ENCODE data around the gene COCH.
A peak's percentile ranks its signal among the peaks of the same experiment; 100 is the strongest.
"Not testable (repeated sequence)": the region's sequence is repeated elsewhere in the genome, so short reads cannot be mapped to it uniquely, and the experiment has no call there.

Gene COCH

GRCh38 chr14:30889244-30889594 is 14.9 kb downstream of the COCH start:
- Histone ChIP-seq H3K27ac (ENCODE audit: low read depth, low read length) (no peak overlapping the region), H2BK15ac (replicated peaks; ENCODE audit: low read depth) (no peak overlapping the region), H3K18ac (ENCODE audit: low read length) (no peak overlapping the region), H3K23ac (ENCODE audit: low read length) (no peak overlapping the region), H4K8ac (ENCODE audit: low read depth, low read length) (no peak overlapping the region), H4K5ac (ENCODE audit: low read length) (no peak overlapping the region), H3K79me2 (ENCODE audit: control insufficient read depth, insufficient read depth, low read length) (no peaks in the 10 kb centered on the region), H2AK5ac (ENCODE audit: low read length) (no peak overlapping the region), H3K56ac (ENCODE audit: low read length) (no peak overlapping the region), H3K9ac (ENCODE audit: low read length) (no peak overlapping the region), H3K4me2 (ENCODE audit: low read length) (no peak overlapping the region), H3K4me3 (ENCODE audit: low read length) (no peak overlapping the region), H3K4ac (ENCODE audit: low read depth, low read length) (no peak overlapping the region), H2BK120ac (ENCODE audit: low read depth, low read length) (no peak overlapping the region), H3K36me3 (ENCODE audit: control insufficient read depth, insufficient read depth, low read length) (peaks cover 10% of the 10 kb centered on the region), H3K27me3 (ENCODE audit: insufficient read depth, low read length, poor library complexity) (no peaks in the 10 kb centered on the region), H3K4me1 (ENCODE audit: control insufficient read depth, low read depth, low read length) (no peaks in the 10 kb centered on the region), H3K79me1 (ENCODE audit: low read length) (no peaks in the 10 kb centered on the region), H2BK5ac (ENCODE audit: low read length) (no peak overlapping the region)
- DNase-seq: no peak
- WGBS (ENCODE audit: extremely low coverage, insufficient coverage, low lambda C conversion rate): no CpG with 5 or more reads among the region's 4 CpGs

- Histone ChIP-seq H3K36me3 (ENCODE audit: control insufficient read depth, insufficient read depth, low read length) (peaks cover 1% of the 10 kb centered on the region), H2BK15ac (replicated peaks; ENCODE audit: low read depth) (no peak overlapping the region), H3K4me2 (ENCODE audit: low read length) (no peak overlapping the region), H3K79me1 (ENCODE audit: low read length) (no peaks in the 10 kb centered on the region), H3K4ac (ENCODE audit: low read depth, low read length) (no peak overlapping the region), H3K4me3 (ENCODE audit: low read length) (no peak overlapping the region), H3K56ac (ENCODE audit: low read length) (no peak overlapping the region), H3K79me2 (ENCODE audit: control insufficient read depth, insufficient read depth, low read length) (no peaks in the 10 kb centered on the region), H2BK120ac (ENCODE audit: low read depth, low read length) (no peak overlapping the region), H2AK5ac (ENCODE audit: low read length) (no peak overlapping the region), H3K4me1 (ENCODE audit: control insufficient read depth, low read depth, low read length) (no peaks in the 10 kb centered on the region), H3K23ac (ENCODE audit: low read length) (no peak overlapping the region), H4K5ac (ENCODE audit: low read length) (no peak overlapping the region), H2BK5ac (ENCODE audit: low read length) (no peak overlapping the region), H3K18ac (ENCODE audit: low read length) (no peak overlapping the region), H4K8ac (ENCODE audit: low read depth, low read length) (no peak overlapping the region), H3K27ac (ENCODE audit: low read depth, low read length) (no peak overlapping the region), H3K27me3 (ENCODE audit: insufficient read depth, low read length, poor library complexity) (no peaks in the 10 kb centered on the region), H3K9ac (ENCODE audit: low read length) (no peak overlapping the region)
- 100% methylated on average over 2 of the region's 2 CpGs for WGBS (ENCODE audit: extremely low coverage, insufficient coverage, low lambda C conversion rate)
- no peak for DNase-seq
These were observed 19.5 kb downstream of the COCH start for GRCh38 chr14:30893819-30894218.

- H3K79me2 ChIP-seq (ENCODE audit: control insufficient read depth, insufficient read depth, low read length): no peaks in the 10 kb centered on the region
- H3K27me3 ChIP-seq (ENCODE audit: insufficient read depth, low read length, poor library complexity): no peaks in the 10 kb centered on the region
- no peak overlapping the region for H3K4me2 ChIP-seq (ENCODE audit: low read length)
- no peak overlapping the region for H2BK5ac ChIP-seq (ENCODE audit: low read length)
- H3K27ac ChIP-seq (ENCODE audit: low read depth, low read length): no peak overlapping the region
- peak; percentile 26 for DNase-seq
- no peak overlapping the region for H3K9ac ChIP-seq (ENCODE audit: low read length)
- no peak overlapping the region for H3K56ac ChIP-seq (ENCODE audit: low read length)
- no peak overlapping the region for H2BK120ac ChIP-seq (ENCODE audit: low read depth, low read length)
- H3K4me3 ChIP-seq (ENCODE audit: low read length): no peak overlapping the region
- WGBS (ENCODE audit: extremely low coverage, insufficient coverage, low lambda C conversion rate): no CpG with 5 or more reads among the region's 4 CpGs
- no peak overlapping the region for H4K5ac ChIP-seq (ENCODE audit: low read length)
- H3K18ac ChIP-seq (ENCODE audit: low read length): no peak overlapping the region
- no peak overlapping the region for H3K23ac ChIP-seq (ENCODE audit: low read length)
- peaks cover 1% of the 10 kb centered on the region for H3K36me3 ChIP-seq (ENCODE audit: control insufficient read depth, insufficient read depth, low read length)
- no peak overlapping the region for H2AK5ac ChIP-seq (ENCODE audit: low read length)
- no peak overlapping the region for H3K4ac ChIP-seq (ENCODE audit: low read depth, low read length)
- H3K79me1 ChIP-seq (ENCODE audit: low read length): no peaks in the 10 kb centered on the region
- H2BK15ac ChIP-seq (replicated peaks; ENCODE audit: low read depth): no peak overlapping the region
- no peaks in the 10 kb centered on the region for H3K4me1 ChIP-seq (ENCODE audit: control insufficient read depth, low read depth, low read length)
- H4K8ac ChIP-seq (ENCODE audit: low read depth, low read length): no peak overlapping the region
These were observed 20.7 kb downstream of the COCH start for GRCh38 chr14:30894923-30895515.

- H3K23ac ChIP-seq (ENCODE audit: low read length): no peak overlapping the region
- no peak overlapping the region for H3K27ac ChIP-seq (ENCODE audit: low read depth, low read length)
- H3K18ac ChIP-seq (ENCODE audit: low read length): no peak overlapping the region
- H3K4me1 ChIP-seq (ENCODE audit: control insufficient read depth, low read depth, low read length): no peaks in the 10 kb centered on the region
- H4K8ac ChIP-seq (ENCODE audit: low read depth, low read length): no peak overlapping the region
- H4K5ac ChIP-seq (ENCODE audit: low read length): no peak overlapping the region
- no peak overlapping the region for H3K4ac ChIP-seq (ENCODE audit: low read depth, low read length)
- H3K56ac ChIP-seq (ENCODE audit: low read length): no peak overlapping the region
- no peak overlapping the region for H2BK5ac ChIP-seq (ENCODE audit: low read length)
- H3K36me3 ChIP-seq (ENCODE audit: control insufficient read depth, insufficient read depth, low read length): peaks cover 1% of the 10 kb centered on the region
- H2BK120ac ChIP-seq (ENCODE audit: low read depth, low read length): no peak overlapping the region
- no peak overlapping the region for H3K4me3 ChIP-seq (ENCODE audit: low read length)
- H3K4me2 ChIP-seq (ENCODE audit: low read length): no peak overlapping the region
- no peak overlapping the region for H3K9ac ChIP-seq (ENCODE audit: low read length)
- no peak overlapping the region for H2AK5ac ChIP-seq (ENCODE audit: low read length)
- no peaks in the 10 kb centered on the region for H3K27me3 ChIP-seq (ENCODE audit: insufficient read depth, low read length, poor library complexity)
- no peaks in the 10 kb centered on the region for H3K79me2 ChIP-seq (ENCODE audit: control insufficient read depth, insufficient read depth, low read length)
- DNase-seq: no peak
- no peaks in the 10 kb centered on the region for H3K79me1 ChIP-seq (ENCODE audit: low read length)
- no peak overlapping the region for H2BK15ac ChIP-seq (replicated peaks; ENCODE audit: low read depth)
These were observed 22.1 kb downstream of the COCH start for GRCh38 chr14:30896435-30896834.

GRCh38 chr14:30897121-30897520 is 22.8 kb downstream of the COCH start:
- H2BK15ac ChIP-seq (replicated peaks; ENCODE audit: low read depth); H3K23ac ChIP-seq (ENCODE audit: low read length); H3K79me2 ChIP-seq (ENCODE audit: control insufficient read depth, insufficient read depth, low read length); H4K8ac ChIP-seq (ENCODE audit: low read depth, low read length); H3K9ac ChIP-seq (ENCODE audit: low read length); H3K4me3 ChIP-seq (ENCODE audit: low read length); H3K27me3 ChIP-seq (ENCODE audit: insufficient read depth, low read length, poor library complexity); H2BK120ac ChIP-seq (ENCODE audit: low read depth, low read length); H2AK5ac ChIP-seq (ENCODE audit: low read length); H4K5ac ChIP-seq (ENCODE audit: low read length); H3K79me1 ChIP-seq (ENCODE audit: low read length); H3K4ac ChIP-seq (ENCODE audit: low read depth, low read length); H3K56ac ChIP-seq (ENCODE audit: low read length); H3K18ac ChIP-seq (ENCODE audit: low read length); H3K4me1 ChIP-seq (ENCODE audit: control insufficient read depth, low read depth, low read length); DNase-seq; H2BK5ac ChIP-seq (ENCODE audit: low read length); H3K36me3 ChIP-seq (ENCODE audit: control insufficient read depth, insufficient read depth, low read length); H3K4me2 ChIP-seq (ENCODE audit: low read length); H3K27ac ChIP-seq (ENCODE audit: low read depth, low read length): not testable (repeated sequence)
- no CpG with 5 or more reads among the region's 3 CpGs for WGBS (ENCODE audit: extremely low coverage, insufficient coverage, low lambda C conversion rate)

- Histone ChIP-seq H2AK5ac (ENCODE audit: low read length) (no peak overlapping the region), H3K56ac (ENCODE audit: low read length) (no peak overlapping the region), H3K4me2 (ENCODE audit: low read length) (no peak overlapping the region), H3K18ac (ENCODE audit: low read length) (no peak overlapping the region), H4K8ac (ENCODE audit: low read depth, low read length) (no peak overlapping the region), H3K23ac (ENCODE audit: low read length) (no peak overlapping the region), H3K79me1 (ENCODE audit: low read length) (no peaks in the 10 kb centered on the region), H2BK5ac (ENCODE audit: low read length) (no peak overlapping the region), H3K36me3 (ENCODE audit: control insufficient read depth, insufficient read depth, low read length) (no peaks in the 10 kb centered on the region), H2BK15ac (replicated peaks; ENCODE audit: low read depth) (no peak overlapping the region), H4K5ac (ENCODE audit: low read length) (no peak overlapping the region), H3K4me1 (ENCODE audit: control insufficient read depth, low read depth, low read length) (no peaks in the 10 kb centered on the region), H3K4ac (ENCODE audit: low read depth, low read length) (no peak overlapping the region), H2BK120ac (ENCODE audit: low read depth, low read length) (no peak overlapping the region), H3K27ac (ENCODE audit: low read depth, low read length) (no peak overlapping the region), H3K27me3 (ENCODE audit: insufficient read depth, low read length, poor library complexity) (no peaks in the 10 kb centered on the region), H3K79me2 (ENCODE audit: control insufficient read depth, insufficient read depth, low read length) (no peaks in the 10 kb centered on the region), H3K9ac (ENCODE audit: low read length) (no peak overlapping the region), H3K4me3 (ENCODE audit: low read length) (no peak overlapping the region)
- DNase-seq: no peak
- WGBS (ENCODE audit: extremely low coverage, insufficient coverage, low lambda C conversion rate): no CpG with 5 or more reads among the region's 2 CpGs
These were observed 29.1 kb downstream of the COCH start for GRCh38 chr14:30903285-30904124.

All from mesendoderm (in vitro differentiated cells).